HepG2 (cell line): Measurements from ENCODE around the gene CORO7. TPM values are rescaled to one million over a fixed set of nuclear protein-coding genes. Genes with fewer than 3 reads are reported as not detected.

Experiments
- ARID4A ChIP-seq: sonication (generic); formaldehyde crosslinking; IDR thresholded peaks from 2 replicates; pipeline ENCODE4 v1.5.0; 2020; ENCODE audit warnings: mild to moderate bottlenecking, missing genetic modification reagents, borderline replicate concordance
- CBFB ChIP-seq: sonication (generic); formaldehyde crosslinking; IDR thresholded peaks from 2 replicates; pipeline ENCODE4 v1.4.0; 2020; ENCODE audit warnings: missing genetic modification reagents
- FOXJ3 ChIP-seq: sonication (generic); formaldehyde crosslinking; IDR thresholded peaks from 2 replicates; pipeline ENCODE4 v1.4.0; 2020; ENCODE audit warnings: missing genetic modification reagents, mild to moderate bottlenecking, borderline replicate concordance
- HES4 ChIP-seq: sonication (generic); formaldehyde crosslinking; IDR thresholded peaks from 2 replicates; pipeline ENCODE4 v1.9.0; 2021; ENCODE audit warnings: mild to moderate bottlenecking, missing genetic modification reagents, borderline replicate concordance
- HNF4G ChIP-seq, 2 experiments: sonication (generic) in 1 of 2; formaldehyde crosslinking in 1 of 2; IDR thresholded peaks; 2 replicates each; pipeline versions ENCODE4 v1.4.0 to v1.6.1; 2011 to 2020; ENCODE audit warnings: borderline replicate concordance in 2 of 2, low read depth in 2 of 2, mild to moderate bottlenecking in 2 of 2, low read length in 1 of 2, missing genetic modification reagents in 1 of 2, moderate library complexity in 1 of 2
- HOXA5 ChIP-seq: sonication (generic); formaldehyde crosslinking; IDR thresholded peaks from 2 replicates; pipeline ENCODE4 v1.4.0; 2020; ENCODE audit warnings: missing genetic modification reagents
- KLF13 ChIP-seq: sonication (generic); formaldehyde crosslinking; IDR thresholded peaks from 2 replicates; pipeline ENCODE4 v1.4.0; 2020; ENCODE audit warnings: mild to moderate bottlenecking, missing genetic modification reagents
- NFYC ChIP-seq: IDR thresholded peaks from 2 replicates; pipeline ENCODE4 v1.6.1; 2016; ENCODE audit warnings: missing genetic modification reagents, missing compliant biosample characterization
- NR3C1 ChIP-seq: sonication (generic); formaldehyde crosslinking; IDR thresholded peaks from 2 replicates; pipeline ENCODE4 v1.4.0; 2020; ENCODE audit warnings: missing genetic modification reagents
- RBM22 ChIP-seq: fragments of 200-400 bp; formaldehyde crosslinking; optimal IDR thresholded peaks from 2 replicates; pipeline ENCODE3; 2017; ENCODE audit warnings: mild to moderate bottlenecking, low read length, moderate library complexity
- SAP130 ChIP-seq: IDR thresholded peaks from 2 replicates; pipeline ENCODE4 v1.6.1; 2016; ENCODE audit warnings: low read depth
- SOX6 ChIP-seq, 2 experiments: fragments of 450-650 bp in 1 of 2; sonication (generic) in 1 of 2; formaldehyde crosslinking in 1 of 2; IDR thresholded peaks; 2 replicates each; pipeline versions ENCODE4 v1.4.0 to v1.6.1; 2017 to 2020; ENCODE audit warnings: antibody characterized with exemption in 1 of 2, mild to moderate bottlenecking in 1 of 2, missing genetic modification reagents in 1 of 2
- U2AF2 ChIP-seq: fragments of 200-400 bp; formaldehyde crosslinking; IDR thresholded peaks from 2 replicates; pipeline ENCODE4 v1.6.1; 2017; ENCODE audit warnings: low read depth, mild to moderate bottlenecking, low read length
- ZBTB2 ChIP-seq: sonication (generic); formaldehyde crosslinking; IDR thresholded peaks from 2 replicates; pipeline ENCODE4 v1.8.0; 2022; ENCODE audit warnings: low read depth, missing genetic modification reagents
- ZBTB21 ChIP-seq: sonication (generic); formaldehyde crosslinking; IDR thresholded peaks from 2 replicates; pipeline ENCODE4 v1.4.0; 2020; ENCODE audit warnings: missing genetic modification reagents
- ZBTB37 ChIP-seq: sonication (generic); formaldehyde crosslinking; IDR thresholded peaks from 2 replicates; pipeline ENCODE4 v1.4.0; 2020; ENCODE audit warnings: mild to moderate bottlenecking, missing genetic modification reagents
- ZNF180 ChIP-seq: sonication (generic); formaldehyde crosslinking; IDR thresholded peaks from 2 replicates; pipeline ENCODE4 v1.4.0; 2020; ENCODE audit warnings: low read depth, missing genetic modification reagents, borderline replicate concordance
- ZNF256 ChIP-seq: sonication (generic); formaldehyde crosslinking; conservative IDR thresholded peaks from 2 replicates; pipeline ENCODE4 v1.4.0; 2020; ENCODE audit warnings: missing genetic modification reagents
- ZNF275 ChIP-seq: sonication (generic); formaldehyde crosslinking; IDR thresholded peaks from 2 replicates; pipeline ENCODE4 v1.8.0; 2022; ENCODE audit warnings: missing genetic modification reagents, mild to moderate bottlenecking, inconsistent platforms, borderline replicate concordance
- ZNF335 ChIP-seq: sonication (generic); formaldehyde crosslinking; IDR thresholded peaks from 2 replicates; pipeline ENCODE4 v1.4.0; 2020; ENCODE audit warnings: missing genetic modification reagents
- ZNF776 ChIP-seq: sonication (generic); formaldehyde crosslinking; IDR thresholded peaks from 2 replicates; pipeline ENCODE4 v1.4.0; 2020; ENCODE audit warnings: mild to moderate bottlenecking, missing genetic modification reagents
- polyA plus RNA-seq, 8 experiments: library from polyadenylated mRNA; depleted of rRNA in 3 of 8; stranded (reverse) in 7 of 8; unstranded in 1 of 8; fragments of >200 nt; fragmentation: Illumina TruSeq in 4 of 8; extraction: Trizol in 4 of 8; gene quantifications; 2 replicates each; pipeline versions ENCODE4 v1.2.1 to v1.2.3, GENCODE V29; 2011 to 2016; ENCODE audit warnings: low read depth in 4 of 8, missing spikeins in 1 of 8, mixed read lengths in 1 of 8; ENCODE audit not compliant: insufficient read depth in 1 of 8
- total RNA-seq, 5 experiments: library from RNA; depleted of rRNA; stranded (reverse); fragments of >200 nt; fragmentation: Illumina TruSeq; extraction: Trizol; gene quantifications; 2 replicates each; pipeline ENCODE4 v1.2.3, GENCODE V29; 2016; ENCODE audit warnings: low read depth in 1 of 5

CORO7 gene
- total and polyA plus RNA-seq, 2 of the 13 experiments (the other 11 are each of a cell fraction or from before 2014, with no cell fraction given) = 9.9 to 14.3 TPM

- TF ChIP-seq SOX6 (IDR thresholded peaks at IDR 0.05) = no peak
- no peak; the same call in 1 of the 2 replicates for TF ChIP-seq SOX6 (CRISPR knock-in tag; IDR thresholded peaks at IDR 0.05)
- no peak; the same call in 1 of the 2 replicates for TF ChIP-seq HOXA5
- no peak for TF ChIP-seq KLF13 (CRISPR knock-in tag)
- no peak for TF ChIP-seq CBFB
- TF ChIP-seq NFYC (CRISPR knock-in tag) = peak; percentile 53; the same call in 1 of the 2 replicates
- TF ChIP-seq SAP130 = peak; percentile 66
- no peak for TF ChIP-seq ZBTB37 (CRISPR knock-in tag)
- no peak for TF ChIP-seq RBM22
- no peak; the same call in 1 of the 2 replicates for TF ChIP-seq HES4
- peak; percentile 94; the same call in 1 of the 2 replicates for TF ChIP-seq ZNF275 (CRISPR knock-in tag)
- no peak for TF ChIP-seq FOXJ3
- 0 out of 2 replicates have a peak, but pooled peaks have one; percentile 72 for TF ChIP-seq ZNF180
- no peak for TF ChIP-seq ZBTB2 (CRISPR knock-in tag)
- no peak; the same call in 1 of the 2 replicates for TF ChIP-seq ZNF256 (CRISPR knock-in tag)
- peak; percentile 91; the same call in 1 of the 2 replicates for TF ChIP-seq ARID4A (CRISPR knock-in tag)
- TF ChIP-seq ZNF335 = peak; percentile 64; the same call in 1 of the 2 replicates
- no peak for TF ChIP-seq U2AF2
- TF ChIP-seq ZBTB21 (CRISPR knock-in tag) = no peak
- no peak for TF ChIP-seq HNF4G (IDR thresholded peaks at IDR 0.05; ENCODE audit: borderline replicate concordance, low read depth, low read length)
- no peak for TF ChIP-seq HNF4G (CRISPR knock-in tag; IDR thresholded peaks at IDR 0.05; ENCODE audit: borderline replicate concordance, low read depth)
- no peak for TF ChIP-seq NR3C1 (CRISPR knock-in tag)
- TF ChIP-seq ZNF776 (CRISPR knock-in tag) = peak; percentile 93
Measured at GRCh38 chr16:4425378-4426020, 9.1 kb upstream of the CORO7 start, which contains the start of gene DNAJA3 (continued).
